22Rv1 (cell line): ENCODE results near the gene ADAMTS15.

Source experiments
- H3K27ac ChIP-seq: fragments of 450-650 bp; 2 replicates; pipeline ENCODE4 v1.5.1; 2017
- ZFX ChIP-seq: fragments of 450-650 bp; IDR thresholded peaks from 2 replicates; pipeline ENCODE4 v1.6.1; 2017; ENCODE audit warnings: antibody characterized with exemption, borderline replicate concordance
- TF ChIP-seq, protein P1 (sequence below): fragments of 450-650 bp; IDR thresholded peaks from 2 replicates; pipeline ENCODE4 v1.5.1; 2017; ENCODE audit warnings: mild to moderate bottlenecking

Gene ADAMTS15

DNA sequence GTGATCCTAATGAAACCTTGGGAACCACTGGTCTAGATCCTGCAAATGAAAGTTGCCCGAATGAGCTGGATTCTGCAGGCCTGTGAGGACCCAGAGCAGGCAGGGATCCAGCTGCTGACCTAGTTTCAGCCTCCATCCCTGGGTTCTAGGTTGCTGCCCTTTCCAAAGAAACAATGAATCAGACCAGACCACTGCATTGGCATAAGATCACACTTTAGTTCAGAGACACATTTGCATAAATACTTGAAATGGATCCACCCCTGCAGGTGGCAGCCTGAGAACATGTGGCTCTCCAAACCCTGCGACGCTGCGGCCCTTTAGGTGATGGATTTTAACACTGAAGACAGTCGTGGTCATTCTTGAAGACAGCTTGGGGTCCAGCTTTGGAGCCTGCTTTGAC is 43.7 kb upstream of the ADAMTS15 start:
- TF ChIP-seq, protein P1, sequence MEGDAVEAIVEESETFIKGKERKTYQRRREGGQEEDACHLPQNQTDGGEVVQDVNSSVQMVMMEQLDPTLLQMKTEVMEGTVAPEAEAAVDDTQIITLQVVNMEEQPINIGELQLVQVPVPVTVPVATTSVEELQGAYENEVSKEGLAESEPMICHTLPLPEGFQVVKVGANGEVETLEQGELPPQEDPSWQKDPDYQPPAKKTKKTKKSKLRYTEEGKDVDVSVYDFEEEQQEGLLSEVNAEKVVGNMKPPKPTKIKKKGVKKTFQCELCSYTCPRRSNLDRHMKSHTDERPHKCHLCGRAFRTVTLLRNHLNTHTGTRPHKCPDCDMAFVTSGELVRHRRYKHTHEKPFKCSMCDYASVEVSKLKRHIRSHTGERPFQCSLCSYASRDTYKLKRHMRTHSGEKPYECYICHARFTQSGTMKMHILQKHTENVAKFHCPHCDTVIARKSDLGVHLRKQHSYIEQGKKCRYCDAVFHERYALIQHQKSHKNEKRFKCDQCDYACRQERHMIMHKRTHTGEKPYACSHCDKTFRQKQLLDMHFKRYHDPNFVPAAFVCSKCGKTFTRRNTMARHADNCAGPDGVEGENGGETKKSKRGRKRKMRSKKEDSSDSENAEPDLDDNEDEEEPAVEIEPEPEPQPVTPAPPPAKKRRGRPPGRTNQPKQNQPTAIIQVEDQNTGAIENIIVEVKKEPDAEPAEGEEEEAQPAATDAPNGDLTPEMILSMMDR, result no peak
- no peak for TF ChIP-seq ZFX
- no peak overlapping the region for H3K27ac ChIP-seq

DNA sequence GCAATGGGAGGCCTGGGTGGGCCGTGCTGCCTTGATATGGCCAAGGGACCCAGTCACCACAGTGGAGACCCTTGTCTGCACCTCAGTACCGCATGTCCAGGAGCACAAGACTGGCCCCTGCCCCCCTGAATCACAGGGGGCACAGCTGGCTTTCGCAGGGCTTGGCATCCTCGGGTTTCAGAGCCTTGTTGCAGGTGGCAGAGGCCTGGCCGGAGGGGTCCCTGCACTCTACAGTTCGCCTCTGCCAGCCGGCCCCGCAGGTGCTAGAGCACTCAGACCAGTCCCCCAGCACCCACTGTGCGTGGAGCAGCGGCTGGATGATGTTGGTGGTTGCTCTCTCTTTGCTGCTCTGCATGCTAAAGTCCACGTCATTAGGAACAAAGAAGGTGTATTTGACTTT is 43.0 kb upstream of the ADAMTS15 start:
- TF ChIP-seq ZFX, result no peak
- TF ChIP-seq, protein P1, result no peak
- H3K27ac ChIP-seq, result no peak overlapping the region

DNA sequence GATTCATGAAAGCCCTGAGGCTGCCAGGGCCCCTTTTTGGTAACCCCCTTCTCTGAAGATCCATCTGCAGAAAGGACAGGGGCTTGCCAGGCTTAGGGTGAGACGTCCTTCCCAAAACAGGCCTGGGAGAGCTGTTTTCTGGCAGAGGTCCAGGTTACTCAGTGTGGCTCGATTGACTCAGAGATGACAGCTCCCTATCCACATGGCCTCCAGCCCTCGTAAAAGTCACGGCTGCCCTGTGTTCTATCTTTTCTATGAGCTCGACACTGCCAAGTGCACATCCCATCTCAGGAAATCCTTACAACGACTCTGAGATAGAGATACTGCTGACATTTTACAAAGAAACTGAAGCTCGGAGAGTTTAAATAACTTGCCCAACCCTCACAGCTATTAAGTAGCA is 40.5 kb upstream of the ADAMTS15 start:
- TF ChIP-seq, protein P1, result no peak
- TF ChIP-seq ZFX, result no peak
- no peak overlapping the region for H3K27ac ChIP-seq

- no peak overlapping the region for H3K27ac ChIP-seq
These were observed 40.0 kb upstream of the ADAMTS15 start for GRCh38 chr11:130408401-130408890.

GRCh38 chr11:130408901-130409300 is 39.5 kb upstream of the ADAMTS15 start:
- TF ChIP-seq ZFX, result no peak
- TF ChIP-seq, protein P1, result no peak
- no peak overlapping the region for H3K27ac ChIP-seq

More at GRCh38 chr11:130408401-130408890, 40.0 kb upstream of the ADAMTS15 start:
- TF ChIP-seq, protein P1, result no peak
- no peak for TF ChIP-seq ZFX

GRCh38 chr11:130409594-130410388 is 38.7 kb upstream of the ADAMTS15 start:
- no peak for TF ChIP-seq ZFX
- TF ChIP-seq, protein P1, result no peak
- H3K27ac ChIP-seq, result no peak overlapping the region

DNA sequence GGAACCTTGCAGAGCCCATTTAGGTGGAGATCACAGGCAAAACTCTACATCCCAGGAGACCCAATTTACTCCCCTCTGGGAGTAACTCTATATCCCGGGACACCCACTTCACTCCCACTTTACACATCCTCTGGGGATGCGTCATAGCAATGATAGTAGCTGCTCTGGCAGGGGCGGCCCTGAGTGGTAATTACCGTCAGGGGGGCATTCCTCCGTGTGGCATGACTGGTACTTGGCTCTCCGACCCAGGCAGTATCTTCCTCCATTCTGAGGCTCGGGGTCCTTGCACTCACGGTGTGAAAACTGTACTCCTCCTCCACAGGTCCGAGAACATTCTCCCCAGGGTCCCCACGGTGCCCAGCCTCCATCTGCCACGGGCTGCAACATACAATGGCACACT is 37.2 kb upstream of the ADAMTS15 start:
- TF ChIP-seq, protein P1, result no peak
- TF ChIP-seq ZFX, result no peak
- no peak overlapping the region for H3K27ac ChIP-seq
